Osteoblast (primary cell): ENCODE measurements around the gene LRRC19. TPM values are rescaled to one million over a fixed set of nuclear protein-coding genes. Genes with fewer than 3 reads are reported as not detected.
A peak's percentile ranks its signal among the peaks of the same experiment; 100 is the strongest.

Experiments used
- DNase-seq: peaks from one replicate; pipeline ENCODE4 v3.0.0; 2011; ENCODE audit warnings: low spot score, mixed read lengths; ENCODE audit not compliant: insufficient read length; ENCODE audit errors: missing footprints
- H2AFZ ChIP-seq: 2 replicates; pipeline ENCODE4 v1.6.0; 2011; ENCODE audit warnings: mild to moderate bottlenecking, low read length
- H3K27ac ChIP-seq: 2 replicates; pipeline ENCODE4 v1.5.1; 2011; ENCODE audit warnings: mild to moderate bottlenecking, low read depth, low read length, moderate library complexity
- H3K27me3 ChIP-seq: 2 replicates; pipeline ENCODE4 v1.6.0; 2012; ENCODE audit warnings: mild to moderate bottlenecking, control low read depth, inconsistent platforms, low read length, moderate library complexity; ENCODE audit not compliant: insufficient read depth
- H3K36me3 ChIP-seq: 2 replicates; pipeline ENCODE4 v1.5.1; 2011; ENCODE audit warnings: mild to moderate bottlenecking, low read length, control low read depth, moderate library complexity; ENCODE audit not compliant: insufficient read depth
- H3K4me1 ChIP-seq: 2 replicates; pipeline ENCODE4 v1.5.1; 2011; ENCODE audit warnings: mild to moderate bottlenecking, low read length, control low read depth, moderate library complexity; ENCODE audit not compliant: insufficient read depth
- H3K4me2 ChIP-seq: 2 replicates; pipeline ENCODE4 v1.6.0; 2011; ENCODE audit warnings: mild to moderate bottlenecking, low read length; ENCODE audit not compliant: insufficient read depth
- H3K4me3 ChIP-seq: fragments of 200-600 bp; sonication (generic); 3 replicates; pipeline ENCODE4 v1.5.1; 2012; ENCODE audit warnings: mild to moderate bottlenecking, low read length, inconsistent platforms; ENCODE audit not compliant: insufficient read depth
- H3K79me2 ChIP-seq: 2 replicates; pipeline ENCODE4 v1.6.0; 2012; ENCODE audit warnings: mild to moderate bottlenecking, low read length, control low read depth, inconsistent platforms; ENCODE audit not compliant: insufficient read depth
- H3K9me3 ChIP-seq: 2 replicates; pipeline ENCODE4 v1.5.1; 2011; ENCODE audit warnings: low read depth, low read length, control low read depth
- H4K20me1 ChIP-seq: 2 replicates; pipeline ENCODE4 v1.6.0; 2012; ENCODE audit warnings: mild to moderate bottlenecking, low read length, control low read depth; ENCODE audit not compliant: insufficient read depth
- total RNA-seq: library from RNA; depleted of rRNA; stranded (reverse); fragments of >200 nt; gene quantifications from 2 replicates; pipeline ENCODE4 v1.2.3, GENCODE V29; 2012
- TF ChIP-seq, protein P1 (sequence below): IDR thresholded peaks from 2 replicates; pipeline ENCODE4 v1.5.1; 2011; ENCODE audit warnings: mild to moderate bottlenecking, low read depth, low read length, moderate library complexity; ENCODE audit errors: extremely low read depth

LRRC19 gene
- total RNA-seq, 1 donor = under 0.01 TPM

DNA sequence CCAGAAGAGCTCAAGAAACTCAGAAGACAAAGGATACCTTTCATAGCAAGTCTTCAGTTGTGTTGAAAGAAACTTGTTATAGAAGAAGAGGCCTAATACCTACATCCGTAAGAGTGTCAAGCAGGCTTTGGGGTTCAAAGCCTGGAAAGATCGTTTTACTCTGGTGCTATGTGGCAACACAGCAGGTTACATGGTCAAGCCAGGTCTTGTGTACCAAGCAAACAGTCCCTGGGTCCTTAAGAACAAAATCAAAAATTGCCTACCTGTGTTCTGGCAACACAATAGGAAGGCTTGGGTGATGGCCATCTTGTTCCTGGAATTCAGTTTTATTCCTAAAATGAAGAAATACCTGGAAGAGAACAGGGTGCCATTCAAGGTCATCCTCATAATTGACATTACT, 32.0 kb upstream of the LRRC19 start:
- H3K9me3 ChIP-seq = no peaks in the 10 kb centered on the region
- no peak for DNase-seq
- H2AFZ ChIP-seq = no peak overlapping the region
- no peaks in the 10 kb centered on the region for H3K79me2 ChIP-seq
- TF ChIP-seq, protein P1, sequence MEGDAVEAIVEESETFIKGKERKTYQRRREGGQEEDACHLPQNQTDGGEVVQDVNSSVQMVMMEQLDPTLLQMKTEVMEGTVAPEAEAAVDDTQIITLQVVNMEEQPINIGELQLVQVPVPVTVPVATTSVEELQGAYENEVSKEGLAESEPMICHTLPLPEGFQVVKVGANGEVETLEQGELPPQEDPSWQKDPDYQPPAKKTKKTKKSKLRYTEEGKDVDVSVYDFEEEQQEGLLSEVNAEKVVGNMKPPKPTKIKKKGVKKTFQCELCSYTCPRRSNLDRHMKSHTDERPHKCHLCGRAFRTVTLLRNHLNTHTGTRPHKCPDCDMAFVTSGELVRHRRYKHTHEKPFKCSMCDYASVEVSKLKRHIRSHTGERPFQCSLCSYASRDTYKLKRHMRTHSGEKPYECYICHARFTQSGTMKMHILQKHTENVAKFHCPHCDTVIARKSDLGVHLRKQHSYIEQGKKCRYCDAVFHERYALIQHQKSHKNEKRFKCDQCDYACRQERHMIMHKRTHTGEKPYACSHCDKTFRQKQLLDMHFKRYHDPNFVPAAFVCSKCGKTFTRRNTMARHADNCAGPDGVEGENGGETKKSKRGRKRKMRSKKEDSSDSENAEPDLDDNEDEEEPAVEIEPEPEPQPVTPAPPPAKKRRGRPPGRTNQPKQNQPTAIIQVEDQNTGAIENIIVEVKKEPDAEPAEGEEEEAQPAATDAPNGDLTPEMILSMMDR = no peak
- H3K36me3 ChIP-seq = no peaks in the 10 kb centered on the region
- H3K27ac ChIP-seq = no peak overlapping the region
- H3K27me3 ChIP-seq = no peaks in the 10 kb centered on the region
- H4K20me1 ChIP-seq = no peaks in the 10 kb centered on the region
- no peak overlapping the region for H3K4me3 ChIP-seq
- H3K4me1 ChIP-seq = no peaks in the 10 kb centered on the region
- no peak overlapping the region for H3K4me2 ChIP-seq

DNA sequence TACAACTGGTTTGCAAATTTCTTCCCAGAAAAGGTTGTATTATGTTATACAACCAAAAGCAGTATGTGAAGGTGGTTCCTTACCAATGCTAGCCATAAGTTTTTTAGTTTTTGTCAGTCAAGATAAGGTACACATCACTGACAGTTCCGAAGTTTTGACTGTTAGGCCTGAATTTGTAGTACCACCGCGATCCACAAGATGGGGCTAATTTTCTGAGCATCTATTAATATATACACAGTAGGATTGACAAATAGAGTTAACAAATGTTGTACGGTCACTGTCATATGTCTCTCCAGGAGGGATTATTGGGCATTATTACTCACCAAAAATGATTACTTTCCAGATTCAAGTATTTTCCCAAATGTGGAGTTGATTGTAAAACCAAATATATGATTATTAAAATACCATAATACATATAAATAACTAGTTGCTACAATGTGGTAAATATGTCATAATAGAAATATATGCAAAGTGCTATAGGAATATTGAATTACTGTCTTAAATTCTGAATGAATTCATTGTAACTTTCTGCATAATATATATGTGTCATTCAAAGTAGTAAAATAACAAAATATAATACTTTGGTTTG, 28.4 kb upstream of the LRRC19 start:
- H3K27me3 ChIP-seq = no peaks in the 10 kb centered on the region
- H2AFZ ChIP-seq = no peak overlapping the region
- H3K4me3 ChIP-seq = no peak overlapping the region
- TF ChIP-seq, protein P1 = peak; percentile 83
- H3K79me2 ChIP-seq = no peaks in the 10 kb centered on the region
- no peaks in the 10 kb centered on the region for H3K36me3 ChIP-seq
- no peak overlapping the region for H3K27ac ChIP-seq
- H3K4me1 ChIP-seq = no peaks in the 10 kb centered on the region
- H3K4me2 ChIP-seq = no peak overlapping the region
- no peaks in the 10 kb centered on the region for H4K20me1 ChIP-seq
- peak; percentile 83 for DNase-seq
- no peaks in the 10 kb centered on the region for H3K9me3 ChIP-seq

DNA sequence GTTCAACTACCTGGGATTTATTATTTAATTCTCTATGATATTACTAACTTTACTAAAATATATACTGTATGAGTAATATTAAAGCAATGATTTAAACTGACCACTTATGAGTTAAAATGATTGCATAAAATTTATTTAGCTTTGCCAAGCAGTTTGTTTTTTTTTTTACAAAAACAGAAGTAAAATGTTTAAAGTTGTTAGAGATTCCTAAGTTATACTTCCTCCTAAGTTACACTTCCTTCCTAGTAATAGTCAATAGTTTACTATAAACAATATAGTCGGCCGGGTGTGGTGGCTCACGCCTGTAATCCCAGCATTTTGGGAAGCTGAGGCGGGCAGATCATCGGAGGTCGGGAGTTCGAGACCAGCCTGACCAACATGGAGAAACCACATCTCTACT, 23.7 kb upstream of the LRRC19 start:
- Histone ChIP-seq H3K79me2 (no peaks in the 10 kb centered on the region), H3K27me3 (no peaks in the 10 kb centered on the region), H3K4me1 (no peaks in the 10 kb centered on the region), H3K9me3 (no peaks in the 10 kb centered on the region), H3K4me2 (no peak overlapping the region), H3K4me3 (no peak overlapping the region), H3K36me3 (no peaks in the 10 kb centered on the region), H3K27ac (no peak overlapping the region), H2AFZ (no peak overlapping the region), H4K20me1 (no peaks in the 10 kb centered on the region)
- TF ChIP-seq, protein P1 = no peak
- DNase-seq = no peak

DNA sequence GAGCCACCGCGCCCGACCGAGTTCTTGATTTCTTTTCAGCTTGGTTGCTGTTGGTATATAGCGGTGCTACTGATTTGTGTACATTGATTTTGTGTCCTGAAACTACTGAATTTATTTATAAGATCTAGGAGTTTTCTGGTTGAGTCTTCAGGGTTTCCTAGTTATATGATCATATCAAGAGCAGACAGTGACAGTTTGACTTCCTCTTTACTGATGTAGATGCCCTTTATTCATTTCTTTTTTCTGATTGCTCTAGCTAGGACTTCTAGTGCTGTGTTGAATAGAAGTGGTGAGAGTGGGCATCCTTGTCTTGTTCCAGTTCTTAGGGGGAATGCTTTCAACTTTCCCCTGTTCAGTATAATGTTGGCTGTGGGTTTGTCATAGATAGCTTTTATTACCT, 17.4 kb upstream of the LRRC19 start:
- Histone ChIP-seq H3K79me2 (no peaks in the 10 kb centered on the region), H3K36me3 (no peaks in the 10 kb centered on the region), H3K4me1 (no peaks in the 10 kb centered on the region), H3K4me3 (no peak overlapping the region), H3K27me3 (no peaks in the 10 kb centered on the region), H3K27ac (no peak overlapping the region), H3K9me3 (no peaks in the 10 kb centered on the region), H2AFZ (no peak overlapping the region), H4K20me1 (no peaks in the 10 kb centered on the region), H3K4me2 (no peak overlapping the region)
- TF ChIP-seq, protein P1 = no peak
- no peak for DNase-seq
